RWPE1 (cell line): ENCODE measurements around the gene TOX2.

Source experiments
- CTCF ChIA-PET: fragments of 350-600 bp; sonication (Branson Sonifier 250); formaldehyde crosslinking; extraction: SDS; loops from one replicate; lab custom pipeline; 2021; lab: Yijun Ruan, JAX
- POLR2A ChIA-PET: fragments of 400-600 bp; formaldehyde crosslinking; extraction: SDS; loops from one replicate; lab custom pipeline; 2020; ENCODE audit warnings: antibody characterized with exemption; ENCODE audit not compliant: low non-redundant PET; lab: Yijun Ruan, JAX
- DNase-seq: peaks from one replicate; pipeline ENCODE4 v3.0.0; 2012; ENCODE audit warnings: low spot score
- H3K27ac ChIP-seq: fragments of 450-650 bp; 2 replicates; pipeline ENCODE4 v1.5.1; 2017
- TF ChIP-seq, protein P1 (sequence below): fragments of 450-650 bp; conservative IDR thresholded peaks from 2 replicates; pipeline ENCODE4 v1.5.1; 2017; ENCODE audit warnings: low read depth, mild to moderate bottlenecking

The TOX2 gene

DNA sequence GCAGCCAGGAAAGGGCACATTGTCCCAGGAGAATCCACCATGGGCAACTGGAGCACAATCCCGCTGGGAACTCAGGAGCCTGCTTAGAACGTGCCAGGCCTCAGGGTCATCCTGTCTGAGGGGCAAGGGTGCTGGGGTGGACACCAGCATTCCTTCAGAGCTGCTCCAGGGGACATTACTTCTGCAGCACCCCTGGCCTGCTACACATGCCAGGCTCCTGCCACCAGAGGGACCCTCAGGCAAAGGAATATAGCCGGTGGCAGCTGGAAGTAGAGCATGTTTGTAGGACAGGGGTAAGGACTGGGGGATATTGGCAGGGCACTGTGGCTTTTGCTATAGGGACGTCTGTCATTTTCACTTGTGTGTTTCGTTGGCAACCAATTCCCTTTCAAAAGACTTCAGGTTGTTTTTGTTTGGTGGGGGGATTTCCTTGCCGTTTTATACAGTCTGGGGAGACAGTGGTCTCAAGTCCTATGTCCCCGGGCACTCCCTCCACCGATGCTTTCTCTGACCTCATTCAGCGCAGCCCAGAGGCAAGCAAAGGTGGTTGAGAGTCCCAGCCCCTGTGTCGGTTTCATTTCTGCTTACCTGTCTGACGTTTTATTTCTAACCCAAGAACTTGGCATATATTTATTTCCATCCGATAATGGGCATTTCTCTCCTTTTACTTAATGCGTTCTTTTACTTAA is 141.5 kb downstream of the TOX2 start:
- H3K27ac ChIP-seq = no peak overlapping the region
- TF ChIP-seq, protein P1, sequence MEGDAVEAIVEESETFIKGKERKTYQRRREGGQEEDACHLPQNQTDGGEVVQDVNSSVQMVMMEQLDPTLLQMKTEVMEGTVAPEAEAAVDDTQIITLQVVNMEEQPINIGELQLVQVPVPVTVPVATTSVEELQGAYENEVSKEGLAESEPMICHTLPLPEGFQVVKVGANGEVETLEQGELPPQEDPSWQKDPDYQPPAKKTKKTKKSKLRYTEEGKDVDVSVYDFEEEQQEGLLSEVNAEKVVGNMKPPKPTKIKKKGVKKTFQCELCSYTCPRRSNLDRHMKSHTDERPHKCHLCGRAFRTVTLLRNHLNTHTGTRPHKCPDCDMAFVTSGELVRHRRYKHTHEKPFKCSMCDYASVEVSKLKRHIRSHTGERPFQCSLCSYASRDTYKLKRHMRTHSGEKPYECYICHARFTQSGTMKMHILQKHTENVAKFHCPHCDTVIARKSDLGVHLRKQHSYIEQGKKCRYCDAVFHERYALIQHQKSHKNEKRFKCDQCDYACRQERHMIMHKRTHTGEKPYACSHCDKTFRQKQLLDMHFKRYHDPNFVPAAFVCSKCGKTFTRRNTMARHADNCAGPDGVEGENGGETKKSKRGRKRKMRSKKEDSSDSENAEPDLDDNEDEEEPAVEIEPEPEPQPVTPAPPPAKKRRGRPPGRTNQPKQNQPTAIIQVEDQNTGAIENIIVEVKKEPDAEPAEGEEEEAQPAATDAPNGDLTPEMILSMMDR = peak; percentile 28; the same call in 1 of the 2 replicates
- ChIA-PET POLR2A (no interaction called here), CTCF (interaction anchor here (0.6 to 2.5 kb wide), 2 partner anchors 11 to 306 kb away, joined by 3 to 5 read pairs; no protein-coding TSS in a partner anchor)
- peak; percentile 41 for DNase-seq

DNA sequence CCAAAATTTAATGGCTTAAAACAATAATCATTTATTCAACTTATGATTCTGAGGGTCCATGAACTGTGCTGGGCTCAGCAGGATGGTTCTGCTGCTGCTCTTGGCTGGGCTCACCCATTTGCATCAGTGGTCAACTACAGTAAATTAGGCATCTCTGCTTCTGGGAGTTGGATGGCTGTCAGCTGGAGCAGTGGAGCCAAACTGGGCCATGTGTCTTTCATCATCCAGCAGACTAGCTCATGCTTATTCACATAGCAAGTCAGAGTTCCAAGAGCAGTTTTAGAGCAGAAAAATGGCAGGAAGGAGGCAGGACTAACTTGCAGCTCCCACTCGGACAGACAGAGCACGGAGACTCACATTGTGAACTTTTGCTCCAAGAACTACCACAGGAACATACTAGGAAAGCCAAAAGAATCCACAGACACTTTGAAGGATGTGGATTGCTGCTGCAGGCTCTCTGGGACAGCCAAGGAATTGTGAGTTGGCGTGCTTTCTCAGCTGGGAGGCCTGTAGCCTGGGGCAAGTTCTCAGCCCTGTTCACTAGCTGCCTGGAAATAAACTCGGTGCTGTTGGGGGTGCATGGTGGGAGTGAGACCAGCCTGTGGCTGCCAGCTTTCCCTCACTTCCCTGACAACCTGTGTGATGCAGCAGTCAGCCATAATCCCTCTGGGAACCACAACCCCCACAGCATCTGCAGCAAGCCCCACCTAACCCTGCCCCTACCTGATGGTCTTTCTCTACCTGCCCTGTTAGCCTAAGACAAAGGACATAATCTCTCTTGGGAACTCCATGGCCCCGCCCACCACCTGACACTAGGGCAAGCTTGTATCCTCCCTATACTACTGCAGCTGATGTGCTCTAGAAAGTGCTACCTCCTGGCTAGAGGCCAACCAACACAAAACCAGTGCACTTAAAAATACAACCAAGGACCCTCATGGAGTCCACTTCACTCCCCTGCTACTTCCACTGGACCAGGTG is 143.3 kb downstream of the TOX2 start:
- CTCF ChIA-PET = interaction anchor here (0.6 to 2.5 kb wide), 2 partner anchors 55 to 308 kb away, joined by 5 to 6 read pairs; no protein-coding TSS in a partner anchor
- DNase-seq = no peak
- TF ChIP-seq, protein P1 = no peak
- POLR2A ChIA-PET = no interaction called here
- no peak overlapping the region for H3K27ac ChIP-seq

DNA sequence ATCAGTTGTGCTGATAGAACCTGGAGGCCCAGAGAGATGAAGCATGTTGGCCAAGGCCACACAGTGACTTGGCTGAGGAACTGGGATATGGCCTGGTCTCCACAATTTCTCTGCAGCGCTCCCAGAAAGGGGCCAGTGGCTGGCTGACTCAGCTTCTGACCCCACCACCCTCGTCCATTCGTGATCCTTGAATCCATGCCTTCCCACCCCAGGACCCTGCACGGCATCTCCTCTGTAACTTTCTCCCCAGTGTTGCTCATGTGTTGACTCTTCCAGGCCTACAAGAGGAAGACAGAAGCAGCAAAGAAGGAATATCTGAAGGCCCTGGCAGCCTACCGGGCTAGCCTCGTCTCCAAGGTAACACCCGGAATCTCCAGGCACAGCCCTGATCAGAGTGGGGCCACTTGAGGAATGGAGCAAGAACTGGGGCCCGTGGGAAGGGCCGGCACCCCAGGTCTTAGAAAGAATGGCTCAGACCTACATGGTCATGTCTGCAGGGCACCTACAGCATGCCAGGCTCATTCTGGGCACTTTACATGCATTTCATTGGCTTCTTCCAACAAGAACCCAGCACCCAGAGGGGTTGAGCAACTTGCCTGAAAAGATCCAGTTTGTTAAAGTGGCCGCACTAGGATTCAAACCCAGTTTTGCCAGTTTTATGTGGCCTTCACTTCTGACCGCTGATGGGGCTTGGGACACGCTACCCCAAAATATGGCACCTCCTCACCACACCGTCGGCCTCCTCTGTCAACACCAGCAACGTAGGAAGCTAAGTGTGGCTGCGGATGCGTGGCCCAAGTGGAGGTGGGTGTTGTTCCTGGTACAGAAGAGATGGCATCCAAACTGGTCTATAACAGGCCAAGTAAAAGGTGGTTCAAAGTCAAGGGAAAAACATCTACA is 150.1 kb downstream of the TOX2 start:
- TF ChIP-seq, protein P1 = no peak
- ChIA-PET CTCF (interaction anchor here (0.7 kb wide), 1 partner anchor 896 kb away, joined by 3 read pairs; the partner anchor contains the start of gene TOMM34), POLR2A (no interaction called here)
- no peak overlapping the region for H3K27ac ChIP-seq
- no peak for DNase-seq

DNA sequence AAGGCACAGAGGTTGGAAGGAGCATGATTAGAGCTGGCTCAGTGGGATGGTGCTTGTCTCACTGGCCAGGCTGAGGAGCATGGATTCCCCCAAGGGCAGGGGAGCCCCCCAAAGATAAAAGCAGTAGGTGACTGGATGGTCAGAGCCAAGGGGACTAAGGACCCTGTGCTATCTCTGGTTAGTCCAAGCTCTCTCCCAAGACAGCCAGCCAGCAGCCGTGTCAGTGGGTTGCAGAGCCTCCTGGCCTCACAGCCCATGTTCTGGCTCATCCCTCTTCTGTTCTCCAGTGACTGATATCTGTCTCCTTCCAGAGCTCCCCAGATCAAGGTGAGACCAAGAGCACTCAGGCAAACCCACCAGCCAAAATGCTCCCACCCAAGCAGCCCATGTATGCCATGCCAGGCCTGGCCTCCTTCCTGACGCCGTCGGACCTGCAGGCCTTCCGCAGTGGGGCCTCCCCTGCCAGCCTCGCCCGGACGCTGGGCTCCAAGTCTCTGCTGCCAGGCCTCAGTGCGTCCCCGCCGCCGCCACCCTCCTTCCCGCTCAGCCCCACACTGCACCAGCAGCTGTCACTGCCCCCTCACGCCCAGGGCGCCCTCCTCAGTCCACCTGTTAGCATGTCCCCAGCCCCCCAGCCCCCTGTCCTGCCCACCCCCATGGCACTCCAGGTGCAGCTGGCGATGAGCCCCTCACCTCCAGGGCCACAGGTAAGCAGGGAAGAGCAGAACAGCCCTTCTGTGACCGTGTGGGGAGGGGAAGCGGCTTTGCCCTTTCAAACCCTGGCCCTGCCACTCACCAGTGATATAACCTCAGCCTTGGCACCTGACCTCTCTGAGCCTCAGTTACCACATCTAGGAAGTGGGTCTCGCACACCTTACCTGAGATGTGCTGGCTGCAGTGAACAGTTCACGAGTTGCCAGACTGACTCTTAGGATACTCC is 151.0 kb downstream of the TOX2 start:
- CTCF ChIA-PET = interaction anchor here (0.5 to 0.7 kb wide), 2 partner anchors 62 to 895 kb away, joined by 3 to 5 read pairs; partner anchors contain the start of gene TOMM34

More for the DNA sequence above, 151.0 kb downstream of the TOX2 start:
- H3K27ac ChIP-seq = no peak overlapping the region
- DNase-seq = no peak
- TF ChIP-seq, protein P1 = no peak
- POLR2A ChIA-PET = no interaction called here
